Activated B cell treated with CpG ODN at 0.5 μM for 24 hours (primary cell): Measurements from ENCODE around the gene TSPEAR. TPM values are rescaled to one million over a fixed set of nuclear protein-coding genes. Genes with fewer than 3 reads are reported as not detected.

Source experiments
- ATAC-seq: fragments of 200-7000 bp; cut with Tn5 transposase; one replicate; pipeline ENCODE4 v1.10.0; 2021; ENCODE audit warnings: low read depth, mild to moderate bottlenecking, moderate library complexity
- CTCF ChIA-PET: fragments of 350-600 bp; sonication (Branson Sonifier 250); formaldehyde crosslinking; loops from one replicate; lab custom pipeline; 2021; ENCODE audit warnings: antibody characterized with exemption; lab: Charles Lee
- POLR2A ChIA-PET: fragments of 350-600 bp; sonication (Branson Sonifier 250); formaldehyde crosslinking; loops from one replicate; lab custom pipeline; 2021; ENCODE audit warnings: antibody characterized with exemption; lab: Charles Lee
- DNase-seq: peaks from one replicate; pipeline ENCODE4 v3.0.0; 2022
- H3K27ac Mint-ChIP-seq: one replicate; pipeline ENCODE4 v1.8.0; 2020; ENCODE audit warnings: mixed read lengths
- H3K27me3 Mint-ChIP-seq: one replicate; pipeline ENCODE4 v1.8.0; 2021; ENCODE audit warnings: mixed read lengths
- H3K36me3 Mint-ChIP-seq: one replicate; pipeline ENCODE4 v1.8.0; 2021; ENCODE audit warnings: low read depth, mixed read lengths
- H3K4me1 Mint-ChIP-seq: one replicate; pipeline ENCODE4 v1.8.0; 2021; ENCODE audit warnings: mixed read lengths
- H3K4me3 Mint-ChIP-seq: one replicate; pipeline ENCODE4 v1.8.0; 2020; ENCODE audit warnings: mild to moderate bottlenecking, mixed read lengths
- H3K9me3 Mint-ChIP-seq: one replicate; pipeline ENCODE4 v1.8.0; 2020; ENCODE audit warnings: mixed read lengths
- CTCF ChIP-seq: fragments of 200-600 bp; IDR thresholded peaks from one replicate; pipeline ENCODE4 v1.8.0; 2022; ENCODE audit warnings: antibody characterized with exemption, mild to moderate bottlenecking
- intact Hi-C: fragments of 100-400 bp; cut with micrococcal nuclease; formaldehyde crosslinking; loops from one replicate; pipeline ENCODE4 v1.15.1; 2024
- total RNA-seq: library from RNA; stranded (reverse); gene quantifications from 2 replicates; pipeline ENCODE4 v1.2.3, GENCODE V29; 2022

The TSPEAR gene
- total RNA-seq, 1 donor from 2014 or later: not detected

- TF ChIP-seq CTCF: no peak
- H3K36me3 Mint-ChIP-seq: no peaks in the 10 kb centered on the region
- CTCF ChIA-PET: no interaction called here
- H3K4me1 Mint-ChIP-seq: peaks cover 7% of the 10 kb centered on the region
- intact Hi-C loops: no loop called here
- peaks cover 49% of the 10 kb centered on the region for H3K27me3 Mint-ChIP-seq
- no peak overlapping the region for H3K27ac Mint-ChIP-seq
- DNase-seq (no peak), ATAC-seq (no peak)
- POLR2A ChIA-PET: no interaction called here
- H3K9me3 Mint-ChIP-seq: no peaks in the 10 kb centered on the region
- H3K4me3 Mint-ChIP-seq: no peak overlapping the region
These were observed 11.4 kb upstream of the TSPEAR start for GRCh38 chr21:44722731-44723130.

DNA sequence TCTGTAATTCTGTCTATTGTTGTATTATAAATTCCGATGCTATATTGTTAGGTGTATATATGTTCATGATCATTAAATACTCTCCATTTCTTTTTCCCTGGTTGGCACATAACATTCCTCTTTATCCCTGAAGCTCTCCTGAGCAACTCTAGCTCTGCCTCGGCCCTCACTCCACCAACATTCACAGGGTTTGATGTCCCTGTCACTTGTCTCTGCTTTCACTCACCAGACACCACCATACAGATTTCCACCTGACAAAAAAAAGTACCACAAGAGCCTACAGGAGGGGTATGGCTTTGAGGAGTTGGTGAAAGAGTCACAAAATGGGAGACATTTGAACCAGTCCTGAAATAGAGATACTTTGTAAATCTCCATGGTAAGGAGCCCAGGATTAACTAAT lies 8.8 kb upstream of the TSPEAR start:
- no peak for ATAC-seq
- DNase-seq: no peak
- peaks cover 7% of the 10 kb centered on the region for H3K4me1 Mint-ChIP-seq
- H3K4me3 Mint-ChIP-seq: no peak overlapping the region
- ChIA-PET CTCF (no interaction called here), POLR2A (no interaction called here)
- H3K27ac Mint-ChIP-seq: no peak overlapping the region
- intact Hi-C loops: no loop called here
- TF ChIP-seq CTCF: no peak
- H3K27me3 Mint-ChIP-seq: peaks cover 49% of the 10 kb centered on the region
- no peaks in the 10 kb centered on the region for H3K36me3 Mint-ChIP-seq
- peaks cover 6% of the 10 kb centered on the region for H3K9me3 Mint-ChIP-seq

- no peak for TF ChIP-seq CTCF
- intact Hi-C loops: no loop called here
- H3K4me1 Mint-ChIP-seq: peaks cover 7% of the 10 kb centered on the region
- no peak for DNase-seq
- ChIA-PET POLR2A (no interaction called here), CTCF (no interaction called here)
- peaks cover 54% of the 10 kb centered on the region for H3K27me3 Mint-ChIP-seq
- peaks cover 6% of the 10 kb centered on the region for H3K9me3 Mint-ChIP-seq
- no peak overlapping the region for H3K27ac Mint-ChIP-seq
- H3K4me3 Mint-ChIP-seq: no peak overlapping the region
- H3K36me3 Mint-ChIP-seq: no peaks in the 10 kb centered on the region
- ATAC-seq: no peak
These were observed 7.2 kb upstream of the TSPEAR start for GRCh38 chr21:44718571-44718970.

DNA sequence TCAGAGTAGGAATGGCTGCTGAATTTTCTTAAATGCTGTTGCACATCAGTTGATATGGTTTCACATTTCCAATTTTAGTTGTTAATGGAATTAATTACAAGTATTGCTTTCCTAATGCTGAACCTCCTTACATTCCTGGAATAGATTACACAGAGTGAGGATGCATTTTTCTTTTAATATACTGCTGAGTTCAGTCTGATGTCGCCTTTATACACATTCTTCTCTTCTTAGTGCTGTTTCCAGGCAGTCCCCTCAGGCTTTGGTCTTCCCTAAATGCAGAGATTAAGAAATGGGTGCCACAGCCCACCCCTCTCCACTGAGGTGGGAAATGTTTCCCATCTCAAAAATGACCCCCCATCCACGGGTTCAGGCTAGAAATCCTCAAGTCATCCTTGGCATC lies 6.7 kb upstream of the TSPEAR start:
- POLR2A ChIA-PET: no interaction called here
- Mint-ChIP-seq H3K36me3 (no peaks in the 10 kb centered on the region), H3K9me3 (peaks cover 6% of the 10 kb centered on the region), H3K4me3 (no peak overlapping the region), H3K27ac (no peak overlapping the region), H3K4me1 (peaks cover 5% of the 10 kb centered on the region), H3K27me3 (peaks cover 57% of the 10 kb centered on the region)
- intact Hi-C loops: no loop called here
- no peak for TF ChIP-seq CTCF
- CTCF ChIA-PET: no interaction called here
- ATAC-seq (no peak), DNase-seq (no peak)

DNA sequence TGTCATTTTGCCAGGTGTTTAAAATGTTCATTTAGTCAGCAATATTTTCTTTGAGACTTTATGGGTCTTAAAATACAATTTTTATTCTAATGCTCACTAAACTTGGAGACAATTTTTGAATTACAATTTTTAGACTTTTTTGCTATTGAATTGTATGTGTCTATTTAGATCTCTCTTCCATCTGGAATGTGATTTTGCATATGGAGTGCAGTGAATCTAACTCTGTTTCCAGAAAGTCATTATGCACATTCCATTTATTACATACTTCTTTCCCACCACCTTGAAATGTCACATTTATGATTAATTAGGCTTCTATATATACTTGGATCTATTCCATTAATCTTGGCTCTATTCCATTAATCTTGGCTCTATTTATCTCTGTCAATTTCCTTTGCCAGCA lies 5.6 kb upstream of the TSPEAR start:
- H3K27me3 Mint-ChIP-seq: peaks cover 57% of the 10 kb centered on the region
- H3K4me1 Mint-ChIP-seq: no peaks in the 10 kb centered on the region
- CTCF ChIA-PET: no interaction called here
- peaks cover 6% of the 10 kb centered on the region for H3K9me3 Mint-ChIP-seq
- no peak for DNase-seq
- no peak overlapping the region for H3K4me3 Mint-ChIP-seq
- POLR2A ChIA-PET: no interaction called here
- no peak for ATAC-seq
- no peak overlapping the region for H3K27ac Mint-ChIP-seq
- intact Hi-C loops: no loop called here
- no peak for TF ChIP-seq CTCF
- H3K36me3 Mint-ChIP-seq: no peaks in the 10 kb centered on the region
